GM03348 (cell line): ENCODE measurements around the gene SESN3.
"Not testable (repeated sequence)": the region's sequence is repeated elsewhere in the genome, so short reads cannot be mapped to it uniquely, and the experiment has no call there.

Source experiments
- DNase-seq: peaks from one replicate; pipeline ENCODE4 v3.0.0; 2012; ENCODE audit warnings: low spot score

Gene SESN3

DNA sequence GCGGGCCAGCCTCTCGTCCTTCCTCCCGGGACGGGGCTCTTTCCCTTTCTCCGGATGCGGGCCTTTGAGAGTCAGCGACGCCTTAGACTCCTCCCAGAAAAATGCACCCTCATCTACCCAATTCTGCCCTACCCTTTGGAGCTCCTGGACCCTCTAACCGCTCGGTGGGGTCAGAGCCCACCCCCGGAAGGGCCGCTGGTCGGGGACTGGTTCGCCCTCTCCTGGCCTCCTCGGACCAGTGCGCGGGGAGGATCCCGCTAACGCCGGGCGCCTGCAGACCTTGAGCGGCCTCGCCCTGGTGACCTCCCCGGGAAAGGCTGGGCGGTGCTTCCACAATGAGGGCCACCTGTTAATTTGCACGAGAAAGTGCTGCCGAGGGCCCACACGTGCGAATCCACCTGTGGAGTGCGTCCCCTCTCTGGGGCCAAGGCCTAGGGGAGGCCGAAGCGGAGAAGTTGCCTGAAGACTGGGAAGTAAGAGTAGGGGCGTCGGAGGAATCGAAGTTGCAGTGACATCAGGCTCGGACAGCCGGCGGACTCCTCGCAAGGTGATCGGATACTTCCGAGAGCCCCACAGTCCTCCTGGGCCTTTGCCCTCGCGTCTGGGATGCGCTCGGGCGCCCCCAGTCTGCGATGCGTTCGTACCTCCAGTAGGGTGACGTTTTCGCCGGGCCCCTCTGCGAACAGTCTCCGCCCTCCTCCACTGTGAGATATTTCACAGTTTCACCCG, 79.9 kb downstream of the SESN3 start:
- peak; percentile 94 for DNase-seq

DNA sequence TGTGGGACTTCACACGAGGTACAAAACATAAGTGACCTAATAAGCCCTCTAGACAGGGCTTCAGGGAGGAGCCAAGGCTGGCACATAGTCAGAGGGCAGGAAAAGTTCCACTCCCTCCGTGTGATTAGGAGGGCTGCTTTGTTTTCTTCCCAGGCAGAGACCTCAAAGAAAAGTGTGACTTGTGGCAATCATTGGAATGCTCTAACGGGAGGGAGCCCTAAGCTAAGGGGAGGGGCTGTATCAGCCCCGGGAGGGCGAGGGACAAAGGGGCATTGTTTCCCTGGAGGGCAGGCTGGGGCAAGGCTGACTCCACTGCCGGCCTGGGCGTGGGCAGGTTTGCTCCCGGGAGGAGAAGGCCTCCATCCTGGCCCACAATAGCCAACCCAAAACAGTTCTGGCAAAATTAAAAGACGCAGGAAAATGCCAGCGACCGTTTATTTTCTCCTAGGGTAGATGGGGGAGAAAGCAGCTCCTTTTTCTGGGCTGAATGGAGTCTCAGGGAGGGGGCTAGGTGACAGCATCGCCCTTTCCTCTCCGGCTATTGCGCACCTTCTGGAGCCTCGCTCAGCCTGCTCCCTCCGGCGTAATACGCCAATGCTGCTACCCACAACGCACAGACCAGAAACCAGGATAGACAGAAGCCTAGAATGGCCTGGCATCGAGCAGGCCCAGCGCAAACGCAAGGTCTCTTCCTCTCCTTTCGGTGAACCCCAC, 81.2 kb downstream of the SESN3 start:
- DNase-seq, result no peak

DNA sequence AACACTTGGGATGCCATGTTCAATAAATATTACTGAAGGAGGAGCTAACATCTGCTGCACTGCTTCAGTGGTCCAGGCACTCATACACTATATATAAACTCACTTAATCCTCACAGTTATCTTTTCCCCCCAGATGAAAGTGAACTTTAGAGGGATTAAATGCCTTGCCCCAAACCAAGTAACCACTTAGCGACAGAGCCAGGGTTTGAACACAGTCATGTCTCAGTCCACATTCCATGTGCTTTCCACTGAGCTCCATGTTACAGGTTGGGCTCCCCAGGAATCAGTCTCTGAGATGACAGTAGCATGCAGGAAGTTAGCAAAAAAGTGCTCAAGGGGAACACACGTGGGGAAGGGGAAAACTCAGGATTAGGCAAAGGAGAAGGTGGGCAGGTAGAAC, 82.1 kb downstream of the SESN3 start:
- DNase-seq, result no peak

DNA sequence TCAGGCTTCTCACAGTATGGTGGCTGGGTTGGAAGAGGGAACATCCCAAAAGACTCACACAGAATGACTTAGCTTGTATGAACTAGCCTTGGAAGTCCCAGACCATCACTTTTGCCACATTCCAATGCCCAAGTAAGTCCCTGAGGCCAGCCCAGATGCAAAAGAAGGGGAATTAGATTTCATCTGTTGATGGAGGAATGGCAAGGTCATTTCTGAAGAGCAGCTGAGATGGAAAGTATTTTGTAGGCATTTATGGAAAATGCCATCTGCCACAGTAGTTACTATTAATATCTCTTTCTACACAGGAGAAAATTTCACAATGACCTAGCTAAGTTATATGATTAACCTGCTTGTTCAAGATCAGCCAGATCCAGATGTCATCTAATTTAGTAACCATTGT, 82.6 kb downstream of the SESN3 start:
- DNase-seq, result no peak

DNA sequence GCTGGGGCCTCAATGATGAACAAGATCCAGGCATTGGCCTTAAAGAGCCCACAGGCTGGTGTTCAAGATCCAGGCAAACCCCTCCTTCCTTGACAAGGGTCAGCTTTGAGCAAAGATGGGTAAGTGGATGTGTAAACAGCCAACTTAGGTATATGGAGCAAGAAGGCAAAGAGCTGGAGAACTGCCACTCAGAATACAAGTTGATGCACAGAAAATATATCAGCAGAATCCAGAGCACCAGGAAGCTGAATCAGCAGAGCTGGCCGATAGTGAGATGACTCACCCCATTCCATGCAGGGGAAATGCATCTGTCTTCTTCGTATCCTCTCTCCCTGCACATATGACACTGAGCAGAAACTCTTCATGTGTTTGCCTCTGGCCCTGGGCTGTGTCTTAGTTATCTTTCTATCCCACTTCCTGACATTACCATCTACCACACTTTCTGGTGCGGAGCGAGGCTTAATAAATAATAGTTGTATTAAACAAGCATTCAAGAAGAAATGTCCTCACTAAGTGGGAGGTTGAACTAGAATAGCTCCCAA, 83.6 kb downstream of the SESN3 start:
- peak; percentile 86 for DNase-seq

DNA sequence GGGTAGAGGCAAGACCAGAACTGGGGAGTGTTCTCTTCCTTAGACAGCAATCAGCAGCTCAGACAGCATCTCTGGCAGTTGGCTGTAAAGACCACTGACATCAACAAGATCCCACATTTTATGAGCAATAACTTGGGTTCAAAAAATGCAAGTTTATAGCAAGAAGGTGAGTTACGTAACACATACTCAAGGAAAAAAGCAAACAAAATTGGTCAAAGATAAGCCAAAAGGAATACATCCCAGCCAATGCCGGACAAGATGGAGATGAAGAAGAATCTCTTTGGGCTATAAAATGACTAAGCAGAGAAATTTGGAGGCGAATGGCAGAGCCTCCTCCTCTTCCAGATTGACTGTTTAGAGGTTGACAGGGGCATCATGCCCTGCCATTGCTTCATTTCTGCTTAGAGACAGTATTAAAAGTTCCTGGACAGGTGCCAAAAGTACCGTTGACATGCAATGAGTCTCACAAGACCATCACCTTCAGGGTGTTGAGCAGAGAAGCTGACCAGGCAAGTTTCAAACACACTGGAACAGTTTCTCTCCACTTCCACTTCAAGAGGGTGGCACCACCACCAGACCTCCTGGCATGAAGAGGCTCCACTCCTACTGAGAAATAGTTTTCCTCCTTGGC, 85.5 kb downstream of the SESN3 start:
- DNase-seq, result no peak

- DNase-seq, result no peak
These were observed 86.4 kb downstream of the SESN3 start for GRCh38 chr11:95144313-95145235.

DNA sequence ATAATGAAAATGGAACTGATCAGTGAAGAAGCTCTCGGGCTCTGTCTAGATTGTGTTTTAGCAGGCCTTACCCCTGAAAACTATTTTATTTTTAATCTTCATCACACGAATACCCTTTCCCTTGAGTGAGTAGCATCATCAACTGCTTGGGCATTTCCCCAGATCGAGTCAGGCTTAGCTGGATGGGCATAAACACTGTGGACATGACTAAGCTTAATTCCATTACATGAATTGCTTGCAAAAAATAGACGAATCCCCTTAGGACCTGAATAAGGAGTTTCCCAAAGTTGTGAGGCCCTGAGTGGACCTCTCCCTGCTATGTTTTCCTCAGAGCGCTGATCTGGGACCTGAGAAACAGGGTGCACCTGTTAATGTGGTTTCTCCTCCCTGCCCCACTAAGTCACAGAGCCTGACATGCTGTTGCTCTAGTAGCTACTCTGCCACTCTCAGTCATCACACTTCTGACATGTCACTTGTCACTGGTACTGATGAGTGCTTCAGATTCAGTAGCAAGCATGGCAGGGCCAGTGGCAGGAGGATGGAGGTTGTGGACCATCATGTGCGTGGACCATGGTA, 87.8 kb downstream of the SESN3 start:
- peak; percentile 37 for DNase-seq

GRCh38 chr11:95142431-95142830, 88.6 kb downstream of the SESN3 start:
- DNase-seq, result no peak

- no peak for DNase-seq
These were observed 90.5 kb downstream of the SESN3 start for GRCh38 chr11:95140397-95141033.

DNA sequence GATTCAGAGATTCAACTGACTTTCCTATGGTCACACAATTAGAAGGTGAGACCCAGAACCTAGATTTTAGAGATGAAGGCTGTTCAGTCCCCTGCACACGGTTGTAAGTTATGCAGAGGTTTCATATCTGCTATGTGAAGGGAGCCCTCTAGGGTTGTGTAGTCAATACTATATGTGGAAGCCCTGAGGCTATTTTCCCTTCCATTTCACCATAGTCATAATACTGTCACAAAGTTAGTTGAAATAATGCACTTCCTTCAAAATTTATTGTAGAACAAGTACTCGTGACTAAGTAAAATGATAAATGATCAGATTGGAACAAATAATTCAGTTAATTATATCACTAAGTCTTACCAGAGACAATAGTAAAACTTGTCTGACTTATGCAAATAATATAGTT, 92.6 kb downstream of the SESN3 start:
- DNase-seq, result no peak

DNA sequence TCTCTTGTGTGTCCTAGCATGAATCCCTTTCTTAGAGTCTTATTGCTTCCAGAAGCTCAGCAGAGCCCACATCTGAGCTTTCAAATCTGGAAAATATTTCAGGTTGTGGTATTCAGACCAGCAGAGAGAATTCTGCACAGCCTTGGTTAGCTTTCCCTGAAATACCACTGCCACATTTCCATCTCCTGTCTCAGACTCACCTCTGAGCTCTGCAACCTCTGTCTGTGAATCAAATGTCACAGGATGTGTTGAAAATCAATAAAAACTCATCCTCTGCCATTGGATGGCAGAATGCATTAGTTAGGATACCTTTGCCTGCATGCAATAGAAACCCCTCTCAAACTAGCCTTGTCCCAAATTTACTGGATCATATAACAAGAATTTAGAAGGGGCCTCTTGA, 93.7 kb downstream of the SESN3 start:
- DNase-seq, result no peak

- DNase-seq, result not testable (repeated sequence)
These were observed 94.3 kb downstream of the SESN3 start for GRCh38 chr11:95136747-95137146.

GRCh38 chr11:95135880-95136279, 95.1 kb downstream of the SESN3 start:
- DNase-seq, result no peak

- no peak for DNase-seq
These were observed 95.8 kb downstream of the SESN3 start for GRCh38 chr11:95135155-95135554.

DNA sequence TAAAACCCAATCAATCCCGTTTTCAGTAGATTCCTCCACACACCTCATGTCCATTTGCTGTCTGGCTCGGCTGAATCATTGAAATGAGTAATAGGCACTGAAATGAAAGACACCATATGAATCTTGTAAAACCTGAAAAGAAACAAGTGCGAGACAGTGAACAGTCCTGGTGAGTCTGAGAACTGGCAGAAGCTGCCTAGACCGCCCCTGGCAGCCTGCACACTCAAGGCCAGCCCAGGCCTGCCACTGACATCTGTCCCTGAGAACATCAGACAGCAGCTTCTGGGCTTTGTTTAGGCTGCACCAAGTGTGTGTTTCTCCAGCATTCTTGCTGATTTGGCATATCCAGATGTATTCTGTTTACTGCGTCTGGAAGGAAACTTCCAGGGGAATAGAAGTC, 96.5 kb downstream of the SESN3 start:
- DNase-seq, result peak; percentile 71

GRCh38 chr11:95132956-95133355, 98.0 kb downstream of the SESN3 start:
- no peak for DNase-seq

- DNase-seq, result no peak
These were observed 102.4 kb downstream of the SESN3 start for GRCh38 chr11:95128602-95129001.

DNA sequence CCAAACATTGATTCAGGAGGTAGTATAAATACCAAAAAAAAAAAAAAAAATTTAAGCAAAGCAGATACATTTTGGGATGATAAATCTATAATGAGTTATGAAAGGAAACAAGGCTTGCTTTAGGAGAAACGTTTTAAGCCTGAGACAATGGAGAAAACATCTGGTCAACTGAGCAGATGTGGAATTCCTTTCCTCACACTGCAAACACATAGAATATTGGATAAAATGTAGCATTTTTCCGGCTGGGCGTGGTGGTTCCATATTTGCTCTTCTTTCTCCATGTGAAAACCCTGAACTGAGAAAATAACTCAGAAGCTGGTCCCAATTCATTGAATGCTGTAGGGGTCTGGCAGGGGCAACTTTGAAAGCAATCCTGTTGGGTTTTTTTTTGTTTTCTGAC, 107.4 kb downstream of the SESN3 start:
- no peak for DNase-seq

DNA sequence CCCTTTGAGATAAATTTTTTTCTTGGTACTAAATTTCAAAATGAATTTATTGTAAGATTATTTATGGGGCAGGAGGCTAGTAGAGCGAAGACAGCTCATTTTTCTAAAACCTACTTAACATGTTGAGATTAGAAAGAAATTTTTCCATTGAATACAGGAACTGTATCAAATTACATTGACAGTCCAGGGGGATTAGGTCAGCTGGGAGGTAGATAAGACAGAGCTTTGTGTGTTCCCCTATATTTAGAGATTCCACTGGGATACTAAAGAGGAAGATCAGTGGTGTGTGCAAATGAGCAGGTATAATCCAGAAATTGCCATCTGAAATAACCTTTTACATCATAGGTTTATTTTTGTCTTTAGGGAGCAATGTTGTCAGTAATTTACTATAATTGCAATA, 109.3 kb downstream of the SESN3 start:
- no peak for DNase-seq
